Breast epithelium (tissue), 4 donors: ENCODE measurements around the gene TAOK1. TPM values are rescaled to one million over a fixed set of nuclear protein-coding genes. Genes with fewer than 3 reads are reported as not detected.
A peak's percentile ranks its signal among the peaks of the same experiment; 100 is the strongest.
"Not testable (repeated sequence)": the region's sequence is repeated elsewhere in the genome, so short reads cannot be mapped to it uniquely, and the experiment has no call there.

Source experiments
- DNase-seq, 2 donors: peaks; one replicate each; pipeline ENCODE4 v3.0.0-alpha.2; 2019; ENCODE audit warnings: low spot score in 2 of 2
- H3K27ac ChIP-seq, 2 donors: fragments of 200-600 bp; sonication (generic) in 1 of 2; one replicate each; pipeline ENCODE4 v1.5.1; 2016 to 2019; ENCODE audit warnings: mild to moderate bottlenecking in 1 of 2
- H3K27me3 ChIP-seq, 2 donors: fragments of 200-600 bp; sonication (generic) in 1 of 2; one replicate each; pipeline versions ENCODE4 v1.5.1 to v1.6.0; 2017 to 2019; ENCODE audit warnings: control low read depth in 1 of 2, mild to moderate bottlenecking in 1 of 2
- H3K36me3 ChIP-seq: fragments of 200-600 bp; one replicate; pipeline ENCODE4 v1.5.1; 2019
- H3K4me1 ChIP-seq, 2 donors: fragments of 200-600 bp; sonication (generic); one replicate each; pipeline ENCODE4 v1.5.1; 2016 to 2019; ENCODE audit warnings: control low read depth in 1 of 2
- H3K4me3 ChIP-seq, 3 donors: fragments of 200-600 bp; sonication (generic); 1 replicate in 2 of 3; 2 replicates in 1 of 3; pipeline ENCODE4 v1.5.1; 2016 to 2019; ENCODE audit warnings: mild to moderate bottlenecking in 3 of 3, moderate library complexity in 2 of 3
- H3K9me3 ChIP-seq, 2 donors: fragments of 200-600 bp; sonication (generic) in 1 of 2; one replicate each; pipeline ENCODE4 v1.5.1; 2016 to 2019; ENCODE audit warnings: control low read depth in 1 of 2
- POLR2A ChIP-seq: fragments of 450-650 bp; IDR thresholded peaks from one replicate; pipeline ENCODE4 v1.6.1; 2016; ENCODE audit warnings: antibody characterized with exemption, mild to moderate bottlenecking, moderate library complexity
- POLR2AphosphoS5 ChIP-seq, 3 donors: sonication (generic); formaldehyde crosslinking; IDR thresholded peaks; one replicate each; pipeline ENCODE4 v1.6.1; 2017; ENCODE audit warnings: antibody characterized with exemption in 3 of 3
- intact Hi-C: fragments of 100-400 bp; cut with DNase I; formaldehyde crosslinking; loops from one replicate; pipeline ENCODE4 v1.15.1; 2023; ENCODE audit warnings: low total_unique reads
- total RNA-seq, 3 donors: library from RNA; depleted of rRNA; stranded (reverse); fragments of >200 nt; gene quantifications; one replicate each; pipeline ENCODE4 v1.1.0, GENCODE V29; 2016
- TF ChIP-seq, protein P1 (sequence below), 3 donors: fragments of 450-650 bp; IDR thresholded peaks; one replicate each; pipeline ENCODE4 v1.5.1; 2016 to 2017; ENCODE audit warnings: antibody characterized with exemption in 3 of 3, mild to moderate bottlenecking in 3 of 3, moderate library complexity in 3 of 3

The TAOK1 gene
- 10 to 100 TPM; 62.6 to 77.1 (median 67.8) TPM for total RNA-seq

GRCh38 chr17:29389982-29390850, at the start of gene TAOK1:
TSS of gene TAOK1 (plus strand) at chr17:29390363. CDS start at chr17:29451549, 61,186 bp downstream.
- H3K36me3 ChIP-seq, result no peaks in the 10 kb centered on the region
- H3K4me1 ChIP-seq, result peaks cover 3 to 7% of the 10 kb centered on the region in 2 donors
- peak within 1 kb of the TSS; percentile 97 to 100 for H3K27ac ChIP-seq
- DNase-seq, result peak; percentile 98 to 99
- TF ChIP-seq POLR2A (peak; percentile 92), POLR2AphosphoS5 (IDR thresholded peaks at IDR 0.05) (peak; percentile 72 to 89 (median 78))
- TF ChIP-seq, protein P1, sequence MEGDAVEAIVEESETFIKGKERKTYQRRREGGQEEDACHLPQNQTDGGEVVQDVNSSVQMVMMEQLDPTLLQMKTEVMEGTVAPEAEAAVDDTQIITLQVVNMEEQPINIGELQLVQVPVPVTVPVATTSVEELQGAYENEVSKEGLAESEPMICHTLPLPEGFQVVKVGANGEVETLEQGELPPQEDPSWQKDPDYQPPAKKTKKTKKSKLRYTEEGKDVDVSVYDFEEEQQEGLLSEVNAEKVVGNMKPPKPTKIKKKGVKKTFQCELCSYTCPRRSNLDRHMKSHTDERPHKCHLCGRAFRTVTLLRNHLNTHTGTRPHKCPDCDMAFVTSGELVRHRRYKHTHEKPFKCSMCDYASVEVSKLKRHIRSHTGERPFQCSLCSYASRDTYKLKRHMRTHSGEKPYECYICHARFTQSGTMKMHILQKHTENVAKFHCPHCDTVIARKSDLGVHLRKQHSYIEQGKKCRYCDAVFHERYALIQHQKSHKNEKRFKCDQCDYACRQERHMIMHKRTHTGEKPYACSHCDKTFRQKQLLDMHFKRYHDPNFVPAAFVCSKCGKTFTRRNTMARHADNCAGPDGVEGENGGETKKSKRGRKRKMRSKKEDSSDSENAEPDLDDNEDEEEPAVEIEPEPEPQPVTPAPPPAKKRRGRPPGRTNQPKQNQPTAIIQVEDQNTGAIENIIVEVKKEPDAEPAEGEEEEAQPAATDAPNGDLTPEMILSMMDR (IDR thresholded peaks at IDR 0.05), result no peak
- H3K27me3 ChIP-seq, result no peaks in the 10 kb centered on the region
- H3K9me3 ChIP-seq, result no peaks in the 10 kb centered on the region
- intact Hi-C loops, result no loop called here
- peak within 1 kb of the TSS; percentile 84 to 100 (median 87) for H3K4me3 ChIP-seq

GRCh38 chr17:29341726-29342125, 48.4 kb upstream of the TAOK1 start:
- Histone ChIP-seq H3K36me3 (no peaks in the 10 kb centered on the region), H3K4me1 (no peaks in the 10 kb centered on the region), H3K27me3 (no peaks in the 10 kb centered on the region), H3K9me3 (no peaks in the 10 kb centered on the region), H3K27ac (no peak overlapping the region), H3K4me3 (no peak overlapping the region)
- intact Hi-C loops, result no loop called here
- DNase-seq, result no peak
- no peak for TF ChIP-seq POLR2AphosphoS5 (IDR thresholded peaks at IDR 0.05)
- TF ChIP-seq, protein P1 (IDR thresholded peaks at IDR 0.05), result no peak
- TF ChIP-seq POLR2A, result no peak

DNA sequence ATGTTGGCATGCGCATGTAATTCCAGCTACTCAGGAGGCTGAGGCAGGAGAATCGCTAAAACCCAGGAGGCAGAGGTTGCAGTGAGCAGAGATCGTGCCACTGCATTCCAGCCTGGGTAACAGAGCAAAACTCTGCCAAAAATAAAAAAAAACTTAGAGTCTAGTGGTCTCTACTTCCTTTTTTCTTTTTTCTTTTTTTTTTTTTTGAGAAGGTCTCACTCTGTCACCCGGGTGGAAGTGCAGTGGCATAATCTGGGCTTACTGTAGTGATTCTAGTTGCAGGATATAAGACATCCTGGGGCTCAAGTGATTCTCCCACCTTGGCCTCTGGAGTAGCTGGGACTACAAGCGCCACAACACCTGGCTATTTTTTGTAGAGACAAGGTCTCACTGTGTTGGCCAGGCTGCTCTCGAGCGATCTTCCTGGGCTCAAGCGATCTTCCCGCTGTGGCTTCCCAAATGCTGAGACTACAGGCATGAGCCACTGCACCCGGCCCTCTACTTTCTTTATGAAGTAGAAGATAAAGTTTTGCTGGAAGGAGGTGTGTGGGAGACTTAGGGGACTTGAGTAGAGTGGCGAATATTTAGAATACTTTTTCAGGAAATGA, 47.9 kb upstream of the TAOK1 start:
- H3K4me3 ChIP-seq, result no peak overlapping the region
- DNase-seq, result no peak
- intact Hi-C loops, result no loop called here
- TF ChIP-seq, protein P1 (IDR thresholded peaks at IDR 0.05), result no peak
- TF ChIP-seq POLR2AphosphoS5 (IDR thresholded peaks at IDR 0.05) (no peak), POLR2A (no peak)
- H3K9me3 ChIP-seq, result no peaks in the 10 kb centered on the region
- no peaks in the 10 kb centered on the region for H3K27me3 ChIP-seq
- no peak overlapping the region for H3K27ac ChIP-seq
- no peaks in the 10 kb centered on the region for H3K36me3 ChIP-seq
- no peaks in the 10 kb centered on the region for H3K4me1 ChIP-seq

DNA sequence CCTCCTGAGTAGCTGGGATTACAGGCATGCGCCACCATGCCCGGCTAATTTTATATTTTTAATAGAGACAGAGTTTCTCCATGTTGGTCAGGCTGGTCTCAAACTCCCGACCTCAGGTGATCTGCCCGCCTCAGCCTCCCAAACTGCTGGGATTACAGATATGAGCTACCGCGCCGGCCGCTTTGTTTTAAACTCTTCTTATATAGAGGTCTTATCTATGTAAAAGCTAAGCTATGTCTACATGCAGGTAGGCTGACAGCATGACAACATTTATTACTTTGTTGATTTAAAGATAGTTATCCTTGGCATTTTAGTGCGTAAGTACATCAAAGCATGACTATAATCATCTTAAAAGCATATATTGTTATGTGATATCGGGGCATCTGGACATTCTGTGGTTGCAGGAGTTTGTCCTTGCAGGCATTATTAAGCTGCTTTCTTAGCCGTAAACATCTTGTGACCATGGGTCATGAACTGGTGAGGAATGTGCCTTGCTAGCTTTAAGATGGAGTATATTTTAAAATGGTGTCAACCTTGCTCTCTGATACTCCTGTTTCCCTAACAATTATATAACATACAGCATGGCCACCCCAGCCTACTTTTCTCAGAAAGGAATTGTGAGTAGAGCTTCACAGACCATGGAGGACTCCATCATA, 45.8 kb upstream of the TAOK1 start:
- intact Hi-C loops, result no loop called here
- Histone ChIP-seq H3K36me3 (no peaks in the 10 kb centered on the region), H3K4me3 (no peak overlapping the region), H3K27me3 (no peaks in the 10 kb centered on the region), H3K4me1 (no peaks in the 10 kb centered on the region), H3K9me3 (no peaks in the 10 kb centered on the region), H3K27ac (no peak overlapping the region)
- TF ChIP-seq POLR2A (no peak), POLR2AphosphoS5 (IDR thresholded peaks at IDR 0.05) (no peak)
- DNase-seq, result no peak

DNA sequence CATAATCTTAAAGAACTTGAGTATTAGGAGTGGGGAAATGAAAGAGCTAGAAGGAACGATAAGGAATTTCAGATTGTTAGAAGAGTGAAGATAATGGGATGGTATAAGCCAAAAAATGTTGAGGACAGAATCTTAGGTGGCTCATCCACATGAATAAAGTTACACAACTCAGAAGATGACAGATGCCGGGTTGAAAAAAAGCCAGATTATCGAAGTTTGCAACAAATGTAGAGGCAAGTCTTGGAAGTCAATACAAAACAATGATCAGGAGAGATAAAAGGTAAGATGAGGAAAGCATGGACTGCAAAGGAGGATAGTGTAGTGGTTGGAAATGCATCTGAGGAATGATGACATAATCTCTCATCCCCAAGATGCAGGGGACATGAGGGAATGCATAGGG, 45.1 kb upstream of the TAOK1 start:
- no peaks in the 10 kb centered on the region for H3K4me1 ChIP-seq
- H3K36me3 ChIP-seq, result no peaks in the 10 kb centered on the region
- TF ChIP-seq POLR2AphosphoS5 (IDR thresholded peaks at IDR 0.05) (no peak), POLR2A (no peak)
- TF ChIP-seq, protein P1 (IDR thresholded peaks at IDR 0.05), result no peak
- H3K27ac ChIP-seq, result no peak overlapping the region
- H3K4me3 ChIP-seq, result no peak overlapping the region
- H3K27me3 ChIP-seq, result no peaks in the 10 kb centered on the region
- no peaks in the 10 kb centered on the region for H3K9me3 ChIP-seq
- no peak for DNase-seq
- intact Hi-C loops, result no loop called here

- H3K36me3 ChIP-seq, H3K27me3 ChIP-seq, H3K4me1 ChIP-seq, H3K9me3 ChIP-seq, intact Hi-C loops, H3K27ac ChIP-seq, DNase-seq, H3K4me3 ChIP-seq: not testable (repeated sequence)
Observed at GRCh38 chr17:29345470-29345869, 44.7 kb upstream of the TAOK1 start.
